Left renal pelvis (tissue), 4 donors: ENCODE results near the gene MAPKAP1. TPM values are rescaled to one million over a fixed set of nuclear protein-coding genes. Genes with fewer than 3 reads are reported as not detected.

Experiments used
- DNase-seq, 4 donors: peaks; one replicate each; pipeline ENCODE4 v3.0.0-alpha.2; 2013; ENCODE audit warnings: low read depth in 4 of 4, low spot score in 3 of 4
- polyA plus RNA-seq, 4 donors: library from polyadenylated mRNA; unstranded; fragments of 120-200 nt; gene quantifications; one replicate each; pipeline ENCODE4 v1.2.1, GENCODE V29; 2013; ENCODE audit not compliant: insufficient read length in 4 of 4

The MAPKAP1 gene
- polyA plus RNA-seq = 10 to 100 TPM; 68.0 to 87.6 (median 72.8) TPM

- DNase-seq = peak; percentile 80 to 89 (median 82)
Observed at GRCh38 chr9:125706651-125707471, at the start of gene MAPKAP1. TSS of gene MAPKAP1 (minus strand) at chr9:125707208. CDS start at chr9:125672574, 34,634 bp downstream.

- DNase-seq = no peak
Observed at GRCh38 chr9:125756518-125756917, 49.5 kb upstream of the MAPKAP1 start.

GRCh38 chr9:125755340-125755739, 48.3 kb upstream of the MAPKAP1 start:
- no peak for DNase-seq

DNA sequence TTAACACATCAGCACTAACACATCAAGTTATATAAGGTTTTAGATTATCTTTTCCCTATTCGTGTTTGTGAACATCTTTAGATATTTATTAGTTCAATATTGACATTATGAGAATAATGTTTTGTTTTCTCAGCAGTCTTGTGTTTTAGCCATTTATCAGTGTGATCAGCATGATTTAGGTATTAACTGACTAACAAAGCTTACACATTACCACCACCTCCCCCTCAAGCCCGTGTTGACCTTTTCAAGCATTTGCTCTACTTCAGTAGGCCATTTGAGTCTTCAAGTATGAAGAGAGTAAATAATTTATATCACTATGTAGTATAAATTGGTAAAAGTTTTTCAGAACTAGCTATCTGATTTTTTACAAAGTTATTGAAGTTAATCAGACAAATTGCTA, 47.1 kb upstream of the MAPKAP1 start:
- DNase-seq = no peak

GRCh38 chr9:125752070-125752628, 45.1 kb upstream of the MAPKAP1 start:
- DNase-seq = no peak

- DNase-seq = no peak
Observed at GRCh38 chr9:125750627-125751011, 43.6 kb upstream of the MAPKAP1 start.

- DNase-seq = no peak
Observed at GRCh38 chr9:125749951-125750626, 43.1 kb upstream of the MAPKAP1 start.

- DNase-seq = no peak
Observed at GRCh38 chr9:125749287-125749935, 42.4 kb upstream of the MAPKAP1 start.

DNA sequence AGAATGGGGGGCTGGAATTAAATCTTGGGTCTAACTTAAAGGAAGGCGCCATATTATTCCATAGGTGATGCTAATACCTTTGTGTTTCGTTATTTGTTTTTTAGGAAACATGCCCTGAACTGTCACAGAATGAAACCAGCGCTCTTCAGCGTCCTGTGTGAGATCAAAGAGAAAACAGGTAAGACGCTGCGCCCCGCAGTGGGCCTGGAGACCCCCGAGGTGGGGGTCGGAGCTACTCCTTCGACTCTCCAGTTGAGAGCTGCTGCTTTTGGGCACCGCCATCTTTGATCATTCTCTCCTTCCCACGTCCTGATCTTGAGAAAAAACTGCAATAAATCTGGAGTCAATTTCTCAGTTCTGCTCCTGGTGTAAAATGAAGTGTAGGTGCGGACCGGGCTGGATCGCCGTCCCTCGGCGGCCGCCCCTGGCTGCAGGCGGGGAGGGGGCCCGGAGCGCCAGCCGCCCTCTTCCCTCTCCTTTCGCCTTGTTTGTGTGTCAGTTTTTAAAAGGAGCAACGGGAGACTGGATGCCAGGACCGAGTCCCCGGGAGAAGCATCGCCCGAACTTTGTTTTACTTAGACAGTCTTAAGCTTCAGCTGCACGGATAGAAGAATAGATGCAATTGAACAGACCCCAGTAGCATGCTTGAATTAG, 41.6 kb upstream of the MAPKAP1 start:
- DNase-seq = no peak

GRCh38 chr9:125747765-125748445, 40.9 kb upstream of the MAPKAP1 start:
- DNase-seq = no peak

DNA sequence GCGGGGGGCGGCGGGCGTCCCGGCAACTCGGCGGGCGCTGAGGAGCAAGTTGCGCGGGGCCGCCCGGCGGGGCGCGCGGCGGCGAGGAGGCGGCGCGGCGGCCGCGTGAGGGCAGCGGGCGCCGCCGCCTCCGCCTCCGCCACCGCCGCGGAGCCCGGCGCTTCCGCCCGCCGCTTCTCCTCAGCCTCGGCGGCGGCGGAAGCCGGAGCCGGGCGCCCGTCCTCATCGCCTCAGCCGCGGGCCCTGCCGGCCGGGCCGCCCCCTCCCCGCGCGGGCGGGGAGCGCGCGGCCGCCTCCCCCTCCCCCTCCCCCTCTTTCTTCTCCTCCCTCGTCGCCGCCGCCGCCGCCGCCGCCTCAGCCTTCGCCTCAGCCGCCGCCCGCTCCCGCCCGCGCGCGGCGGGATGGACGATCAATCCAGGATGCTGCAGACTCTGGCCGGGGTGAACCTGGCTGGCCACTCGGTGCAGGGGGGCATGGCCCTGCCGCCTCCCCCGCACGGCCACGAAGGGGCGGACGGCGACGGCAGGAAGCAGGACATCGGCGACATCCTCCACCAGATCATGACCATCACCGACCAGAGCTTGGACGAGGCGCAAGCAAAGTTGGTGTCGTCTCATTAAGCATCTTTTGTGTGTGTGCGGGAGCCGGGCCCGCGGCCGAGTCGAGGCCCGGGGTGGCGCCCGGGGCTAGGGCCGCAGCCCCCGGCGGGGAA, 40.2 kb upstream of the MAPKAP1 start, which contains the start of gene PBX3:
TSS of gene PBX3 (plus strand) at position 321 of the 712 bp plus-strand sequence.
- no peak for DNase-seq

GRCh38 chr9:125746774-125747052, 39.7 kb upstream of the MAPKAP1 start:
- no peak for DNase-seq

DNA sequence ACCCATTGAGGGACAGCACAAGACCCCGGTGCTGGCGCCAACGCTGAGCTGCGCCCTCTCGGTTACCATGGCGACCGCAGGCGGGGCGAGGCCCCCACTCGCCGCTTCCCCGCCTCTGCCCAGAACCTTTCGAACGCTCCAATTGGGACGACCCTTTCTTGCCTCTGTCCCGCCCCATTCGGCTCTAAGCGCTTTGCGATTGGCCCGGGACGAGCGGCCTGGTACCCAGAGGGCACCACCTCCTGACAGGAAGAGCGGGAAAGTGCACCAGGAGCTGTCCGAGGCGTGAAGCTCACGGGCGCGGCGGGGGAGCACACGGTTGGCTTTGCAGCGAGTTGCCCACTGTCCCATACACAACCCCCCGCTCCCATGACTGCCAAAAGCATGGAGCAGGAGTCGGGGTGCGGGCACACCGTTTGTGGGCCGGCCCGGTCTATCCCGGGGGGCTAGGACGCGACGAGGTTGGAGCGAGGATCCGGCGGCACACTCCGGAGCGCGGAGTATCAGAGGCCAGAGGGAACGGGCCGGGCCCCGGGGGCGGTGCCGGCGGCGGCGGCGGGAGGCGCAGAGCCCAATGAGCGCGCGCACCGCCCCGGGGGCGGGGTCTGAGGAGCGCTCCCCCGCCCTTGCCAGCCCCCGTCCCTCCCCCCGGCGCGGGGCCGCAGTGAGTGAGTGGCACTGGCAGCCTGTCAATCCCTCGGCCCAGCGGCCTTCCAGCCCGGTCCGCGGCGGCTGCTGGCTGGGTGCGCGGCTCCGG, 39.2 kb upstream of the MAPKAP1 start:
- peak in 3 of 4 donors; percentile 79 to 85 (median 83) for DNase-seq

- DNase-seq = no peak
Observed at GRCh38 chr9:125745682-125746016, 38.6 kb upstream of the MAPKAP1 start.

GRCh38 chr9:125745018-125745417, 38.0 kb upstream of the MAPKAP1 start:
- DNase-seq = no peak

DNA sequence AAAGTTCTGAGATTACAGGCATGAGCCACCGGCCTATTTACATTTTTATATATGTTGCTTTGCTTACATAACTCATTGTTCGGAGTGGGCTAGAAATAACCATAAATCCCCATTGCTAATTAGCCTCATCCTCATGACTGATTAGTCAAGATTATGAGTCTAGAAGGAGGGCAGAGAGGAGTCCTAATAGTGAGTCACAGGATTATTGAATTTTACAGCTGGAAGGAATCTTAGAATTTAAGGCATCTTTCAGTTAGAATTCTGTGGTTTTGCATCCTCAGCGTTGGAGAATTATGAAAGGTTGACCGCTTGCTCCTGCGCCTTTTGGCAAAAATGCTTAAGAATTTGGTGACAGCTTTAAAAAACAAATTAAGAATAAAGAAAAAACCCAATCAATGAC, 37.6 kb upstream of the MAPKAP1 start:
- no peak for DNase-seq

DNA sequence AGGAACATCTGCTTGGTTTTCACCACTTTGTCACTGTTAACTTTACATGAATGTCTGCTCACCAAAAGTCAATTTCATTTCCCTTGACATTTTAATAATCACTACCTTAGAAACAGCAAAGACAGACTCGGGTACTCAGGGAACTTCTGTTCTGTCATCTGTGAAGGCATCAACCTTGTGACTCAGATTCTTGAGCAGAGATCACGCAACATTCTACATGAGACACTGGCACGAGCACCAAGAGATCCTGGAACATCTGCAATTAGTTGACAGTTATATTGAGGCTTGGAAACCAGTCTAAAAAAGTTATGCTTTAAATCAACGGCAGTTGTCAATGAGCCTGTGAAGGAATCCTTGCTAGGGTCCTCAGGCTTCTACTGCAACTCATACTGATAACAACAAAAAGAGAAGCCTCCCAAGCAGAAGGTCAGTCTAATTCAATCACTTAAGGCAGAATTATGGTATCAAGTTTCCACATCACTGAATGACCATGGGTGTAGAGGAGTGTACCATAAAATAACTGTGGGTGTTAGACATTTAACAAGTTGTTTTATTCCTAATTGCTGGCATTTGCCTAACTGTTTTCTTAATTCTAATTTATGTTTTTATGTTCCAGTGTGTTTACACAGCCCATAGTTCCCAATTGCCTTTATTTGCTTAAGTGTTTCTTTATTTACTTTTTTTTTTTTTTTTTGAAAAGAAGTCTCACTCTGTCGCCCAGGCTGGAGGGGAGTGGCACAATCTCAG, 36.8 kb upstream of the MAPKAP1 start:
- DNase-seq = no peak

DNA sequence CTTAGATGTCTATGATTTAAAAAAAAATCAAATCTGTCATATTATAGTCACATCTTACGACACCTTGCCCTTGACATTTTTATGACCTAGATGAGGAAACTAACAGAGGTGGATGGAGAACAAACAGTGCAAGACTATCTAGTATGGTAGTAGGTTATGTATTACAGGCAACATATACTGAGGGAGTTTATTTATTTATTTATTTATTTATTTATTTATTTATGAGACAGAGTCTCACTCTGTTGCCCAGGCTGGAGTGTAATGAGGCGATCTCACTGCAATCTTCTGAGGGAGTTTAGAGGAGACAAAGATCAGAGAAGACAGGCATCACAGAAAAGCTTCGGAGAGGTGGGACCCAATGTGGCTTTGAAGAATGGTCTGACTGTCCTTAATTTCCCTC, 35.6 kb upstream of the MAPKAP1 start:
- no peak for DNase-seq
